Neuronal stem cell (in vitro differentiated cells): ENCODE results near the gene SEMA3G.

Experiments used
- DNase-seq: peaks from one replicate; pipeline ENCODE4 v3.0.0-alpha.2; 2013; ENCODE audit warnings: low spot score
- H2AFZ ChIP-seq: one replicate; pipeline ENCODE4 v1.6.1; 2013; ENCODE audit warnings: mild to moderate bottlenecking, low read length, inconsistent platforms
- H2AK5ac ChIP-seq: 2 replicates; pipeline ENCODE4 v1.6.1; 2013; ENCODE audit warnings: low read depth, mild to moderate bottlenecking, inconsistent platforms, low read length, moderate library complexity, mixed read lengths
- H2BK120ac ChIP-seq: 2 replicates; pipeline ENCODE4 v1.6.1; 2013; ENCODE audit warnings: low read depth, mild to moderate bottlenecking, inconsistent platforms, low read length, moderate library complexity, mixed read lengths
- H2BK12ac ChIP-seq: one replicate; pipeline ENCODE4 v1.6.1; 2013; ENCODE audit warnings: low read length, inconsistent platforms
- H2BK15ac ChIP-seq: 2 replicates; pipeline ENCODE4 v1.6.1; 2013; ENCODE audit warnings: mild to moderate bottlenecking, low read length, inconsistent platforms, mixed read lengths
- H2BK5ac ChIP-seq: one replicate; pipeline ENCODE4 v1.6.1; 2013; ENCODE audit warnings: inconsistent platforms, mild to moderate bottlenecking, low read length, moderate library complexity
- H3K14ac ChIP-seq: one replicate; pipeline ENCODE4 v1.6.1; 2013; ENCODE audit warnings: low read length, inconsistent platforms
- H3K18ac ChIP-seq: 2 replicates; pipeline ENCODE4 v1.6.1; 2013; ENCODE audit warnings: low read length, inconsistent platforms
- H3K23ac ChIP-seq: 2 replicates; pipeline ENCODE4 v1.6.1; 2013; ENCODE audit warnings: low read depth, mild to moderate bottlenecking, mixed read lengths, low read length, inconsistent platforms; ENCODE audit not compliant: poor library complexity
- H3K27ac ChIP-seq: replicated peaks from 3 replicates; pipeline ENCODE4 v1.5.1; 2013; ENCODE audit warnings: low read length, inconsistent platforms
- H3K27me3 ChIP-seq, 3 experiments: 2 replicates each; pipeline ENCODE4 v1.6.1; 2013; ENCODE audit warnings: low read length in 3 of 3, mild to moderate bottlenecking in 2 of 3, inconsistent platforms in 1 of 3, low read depth in 1 of 3, mixed read lengths in 1 of 3, moderate library complexity in 1 of 3; ENCODE audit not compliant: control insufficient read depth in 3 of 3, insufficient read depth in 3 of 3
- H3K36me3 ChIP-seq, 2 donors: replicated peaks in 1 of 2; 2 replicates each; pipeline ENCODE4 v1.6.1; 2013; ENCODE audit warnings: low read length in 2 of 2; ENCODE audit not compliant: control insufficient read depth in 2 of 2, insufficient read depth in 2 of 2
- H3K4ac ChIP-seq: 2 replicates; pipeline ENCODE4 v1.6.1; 2013; ENCODE audit warnings: inconsistent platforms, mild to moderate bottlenecking, low read length, moderate library complexity
- H3K4me1 ChIP-seq, 2 donors: 1 replicate in 1 of 2; 2 replicates in 1 of 2; pipeline ENCODE4 v1.6.1; 2013; ENCODE audit warnings: low read length in 2 of 2, low read depth in 1 of 2; ENCODE audit not compliant: control insufficient read depth in 2 of 2, insufficient read depth in 1 of 2
- H3K4me2 ChIP-seq: one replicate; pipeline ENCODE4 v1.6.1; 2013; ENCODE audit warnings: mild to moderate bottlenecking, low read length, inconsistent platforms; ENCODE audit not compliant: insufficient read depth, poor library complexity, severe bottlenecking
- H3K4me3 ChIP-seq, 2 donors: 2 replicates each; pipeline ENCODE4 v1.5.1; 2013; ENCODE audit warnings: low read length in 2 of 2, mild to moderate bottlenecking in 2 of 2, inconsistent platforms in 1 of 2, moderate library complexity in 1 of 2
- H3K79me1 ChIP-seq: one replicate; pipeline ENCODE4 v1.6.1; 2013; ENCODE audit warnings: low read depth, mild to moderate bottlenecking, inconsistent platforms, low read length, moderate library complexity
- H3K9ac ChIP-seq: one replicate; pipeline ENCODE4 v1.6.1; 2013; ENCODE audit warnings: mild to moderate bottlenecking, low read depth, low read length, inconsistent platforms; ENCODE audit not compliant: poor library complexity
- H3K9me3 ChIP-seq, 2 donors: replicated peaks in 1 of 2; 2 replicates each; pipeline versions ENCODE3 to v1.6.1; 2013; ENCODE audit warnings: low read length in 2 of 2, mild to moderate bottlenecking in 2 of 2, inconsistent platforms in 1 of 2, low read depth in 1 of 2, mixed read lengths in 1 of 2, moderate library complexity in 1 of 2; ENCODE audit not compliant: control insufficient read depth in 2 of 2, insufficient read depth in 1 of 2
- H4K8ac ChIP-seq: one replicate; pipeline ENCODE4 v1.6.1; 2013; ENCODE audit warnings: low read depth, mild to moderate bottlenecking, inconsistent platforms, low read length, moderate library complexity
- H4K91ac ChIP-seq: one replicate; pipeline ENCODE4 v1.6.1; 2013; ENCODE audit warnings: low read length, low read depth, mild to moderate bottlenecking, inconsistent platforms; ENCODE audit not compliant: poor library complexity
- WGBS, 2 donors: extraction: QIAGEN DNeasy Blood & Tissue Kit; methylation state at CpG; one replicate each; pipeline ENCODE4 v1.1.7; 2013; ENCODE audit warnings: missing lambda C conversion rate in 2 of 2, mixed read lengths in 1 of 2; ENCODE audit not compliant: insufficient read length in 2 of 2, insufficient replicate concordance in 1 of 2; ENCODE audit errors: extremely low coverage in 2 of 2; 5-methylcytosine and 5-hydroxymethylcytosine counted together

SEMA3G gene

GRCh38 chr3:52451237-52452083 lies 6.6 kb upstream of the SEMA3G start:
- DNase-seq: no peak
- Histone ChIP-seq H3K4me3 (no peak overlapping the region), H3K36me3 (no peaks in the 10 kb centered on the region), H3K9ac (peak overlapping the region; percentile 51), H2AK5ac (peak overlapping the region; percentile 90), H3K18ac (peak overlapping the region; percentile 44), H3K4ac (no peak overlapping the region), H4K91ac (no peak overlapping the region), H2BK15ac (peak overlapping the region; percentile 53), H2AFZ (no peak overlapping the region), H2BK120ac (no peak overlapping the region), H2BK12ac (no peak overlapping the region), H4K8ac (peak overlapping the region; percentile 7), H3K27me3 (peaks cover 0 to 11% (median 0%) of the 10 kb centered on the region in 3 experiments), H3K79me1 (peaks cover 3% of the 10 kb centered on the region), H3K14ac (no peak overlapping the region), H3K27ac (no peak overlapping the region), H3K4me1 (peaks cover 34 to 37% of the 10 kb centered on the region in 2 donors), H3K23ac (peak overlapping the region; percentile 26), H2BK5ac (no peak overlapping the region), H3K9me3 (no peaks in the 10 kb centered on the region), H3K4me2 (no peak overlapping the region)
- no CpG with 5 or more reads among the region's 24 CpGs for WGBS, 2 donors

- H2BK120ac ChIP-seq: no peak overlapping the region
- H2BK12ac ChIP-seq: peak overlapping the region; percentile 82
- no peak overlapping the region for H2BK5ac ChIP-seq
- no peak overlapping the region for H3K4me2 ChIP-seq
- peaks cover 0 to 18% (median 0%) of the 10 kb centered on the region in 3 experiments for H3K27me3 ChIP-seq
- H2AK5ac ChIP-seq: peak overlapping the region; percentile 90
- H3K9me3 ChIP-seq: no peaks in the 10 kb centered on the region
- WGBS, 2 donors: no CpG with 5 or more reads among the region's 11 CpGs
- H4K91ac ChIP-seq: no peak overlapping the region
- no peak overlapping the region for H3K27ac ChIP-seq
- H3K79me1 ChIP-seq: no peaks in the 10 kb centered on the region
- H3K23ac ChIP-seq: peak overlapping the region; percentile 13
- no peak overlapping the region for H2AFZ ChIP-seq
- H3K9ac ChIP-seq: no peak overlapping the region
- H3K36me3 ChIP-seq: no peaks in the 10 kb centered on the region
- peak overlapping the region; percentile 7 for H4K8ac ChIP-seq
- peaks cover 32 to 37% of the 10 kb centered on the region in 2 donors for H3K4me1 ChIP-seq
- no peak overlapping the region for H3K4ac ChIP-seq
- H3K4me3 ChIP-seq: no peak overlapping the region
- peak overlapping the region; percentile 66 for H3K18ac ChIP-seq
- peak overlapping the region; percentile 53 for H2BK15ac ChIP-seq
- no peak for DNase-seq
- no peak overlapping the region for H3K14ac ChIP-seq
Observed at GRCh38 chr3:52450489-52451236, 5.8 kb upstream of the SEMA3G start.

DNA sequence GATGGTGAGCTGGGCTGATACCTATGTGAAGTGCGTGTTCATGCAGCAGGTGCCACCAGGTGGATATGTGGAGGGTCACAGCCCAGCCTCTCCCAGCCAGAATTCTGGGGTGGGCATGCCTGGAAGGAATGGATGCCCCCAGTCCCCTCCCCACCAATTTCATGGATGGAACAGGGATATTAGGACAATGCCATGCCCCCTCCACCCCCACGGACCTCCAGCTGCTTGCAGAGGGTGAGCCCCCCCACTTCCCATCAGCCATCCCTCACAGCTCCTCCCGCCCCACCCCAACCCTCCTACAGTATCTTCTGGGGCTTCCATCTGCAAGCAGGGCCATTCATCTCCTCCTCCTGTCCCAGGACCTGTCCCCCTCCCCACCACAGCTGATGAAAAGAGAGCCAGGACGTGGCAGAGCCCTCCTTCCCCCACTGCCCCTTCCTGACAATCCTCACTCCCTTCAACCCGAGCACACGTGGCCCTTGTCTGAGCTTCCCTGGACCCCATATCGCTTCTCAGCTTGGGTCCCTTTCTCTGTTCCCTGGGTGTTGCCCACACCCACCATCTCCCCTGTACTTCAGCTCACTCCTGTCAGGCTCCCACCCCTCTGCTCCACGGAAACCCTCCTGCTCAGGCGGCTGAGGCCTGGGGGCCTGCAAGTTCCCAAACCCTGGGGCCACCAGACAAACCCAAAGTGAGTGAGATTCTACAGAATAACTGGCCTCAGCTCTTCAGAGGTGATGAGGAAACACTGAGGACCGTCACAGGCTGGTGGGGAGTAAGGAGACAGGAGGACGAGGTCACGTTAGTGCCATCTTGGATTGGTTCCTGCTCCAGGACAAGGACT lies 2.8 kb upstream of the SEMA3G start:
- Histone ChIP-seq H2BK5ac (no peak overlapping the region), H2BK12ac (no peak overlapping the region), H4K91ac (no peak overlapping the region), H2BK120ac (no peak overlapping the region), H3K27ac (no peak overlapping the region), H3K14ac (no peak overlapping the region), H2AK5ac (peak overlapping the region; percentile 76), H3K4me1 (peaks cover 9 to 29% of the 10 kb centered on the region in 2 donors), H3K4ac (no peak overlapping the region), H3K9me3 (no peaks in the 10 kb centered on the region), H4K8ac (peak overlapping the region; percentile 3), H3K4me2 (no peak overlapping the region), H3K18ac (no peak overlapping the region), H3K9ac (no peak overlapping the region), H3K36me3 (no peaks in the 10 kb centered on the region), H3K79me1 (no peaks in the 10 kb centered on the region), H3K23ac (no peak overlapping the region), H3K27me3 (peaks cover 0 to 47% (median 0%) of the 10 kb centered on the region in 3 experiments), H2BK15ac (no peak overlapping the region), H2AFZ (no peak overlapping the region), H3K4me3 (no peak overlapping the region)
- no CpG with 5 or more reads among the region's 12 CpGs for WGBS, 2 donors
- no peak for DNase-seq
